ENCODE measurements around the gene NADK2.

Gene NADK2

GRCh38 chr5:36179950-36180349 is 61.8 kb downstream of the NADK2 start:
- no peak overlapping the region for H3K4me3 ChIP-seq (ENCODE audit: low read depth, low read length)
- no peaks in the 10 kb centered on the region for H3K27me3 ChIP-seq (ENCODE audit: insufficient read depth, low read length)
- H3K4me1 ChIP-seq (ENCODE audit: control insufficient read depth, insufficient read depth, low read length, unreplicated experiment), result no peaks in the 10 kb centered on the region
- no peak overlapping the region for H3K27ac ChIP-seq (ENCODE audit: low read depth, low read length)
- no peak overlapping the region for H2AFZ ChIP-seq (ENCODE audit: low read length, unreplicated experiment)
- H3K79me2 ChIP-seq (ENCODE audit: control insufficient read depth, insufficient read depth, low read length, unreplicated experiment), result no peaks in the 10 kb centered on the region
- peaks cover 38% of the 10 kb centered on the region for H3K36me3 ChIP-seq (ENCODE audit: insufficient read depth, low read length)

- Histone ChIP-seq H3K4me3 (ENCODE audit: low read depth, low read length) (no peak overlapping the region), H3K4me1 (ENCODE audit: control insufficient read depth, insufficient read depth, low read length, unreplicated experiment) (no peaks in the 10 kb centered on the region), H2AFZ (ENCODE audit: low read length, unreplicated experiment) (no peak overlapping the region), H3K36me3 (ENCODE audit: insufficient read depth, low read length) (peaks cover 32% of the 10 kb centered on the region), H3K27ac (ENCODE audit: low read depth, low read length) (no peak overlapping the region), H3K27me3 (ENCODE audit: insufficient read depth, low read length) (no peaks in the 10 kb centered on the region), H3K79me2 (ENCODE audit: control insufficient read depth, insufficient read depth, low read length, unreplicated experiment) (no peaks in the 10 kb centered on the region)
These were observed 63.2 kb downstream of the NADK2 start for GRCh38 chr5:36178524-36178890.

- Histone ChIP-seq H3K4me1 (ENCODE audit: control insufficient read depth, insufficient read depth, low read length, unreplicated experiment) (no peaks in the 10 kb centered on the region), H2AFZ (ENCODE audit: low read length, unreplicated experiment) (no peak overlapping the region), H3K27me3 (ENCODE audit: insufficient read depth, low read length) (no peaks in the 10 kb centered on the region), H3K79me2 (ENCODE audit: control insufficient read depth, insufficient read depth, low read length, unreplicated experiment) (no peaks in the 10 kb centered on the region), H3K27ac (ENCODE audit: low read depth, low read length) (no peak overlapping the region), H3K4me3 (ENCODE audit: low read depth, low read length) (no peak overlapping the region), H3K36me3 (ENCODE audit: insufficient read depth, low read length) (peaks cover 32% of the 10 kb centered on the region)
These were observed 63.8 kb downstream of the NADK2 start for GRCh38 chr5:36177715-36178523.

- Histone ChIP-seq H3K79me2 (ENCODE audit: control insufficient read depth, insufficient read depth, low read length, unreplicated experiment) (no peaks in the 10 kb centered on the region), H3K4me1 (ENCODE audit: control insufficient read depth, insufficient read depth, low read length, unreplicated experiment) (no peaks in the 10 kb centered on the region), H3K4me3 (ENCODE audit: low read depth, low read length) (no peak overlapping the region), H3K27ac (ENCODE audit: low read depth, low read length) (no peak overlapping the region), H3K36me3 (ENCODE audit: insufficient read depth, low read length) (peaks cover 29% of the 10 kb centered on the region), H3K27me3 (ENCODE audit: insufficient read depth, low read length) (no peaks in the 10 kb centered on the region), H2AFZ (ENCODE audit: low read length, unreplicated experiment) (no peak overlapping the region)
These were observed 64.6 kb downstream of the NADK2 start for GRCh38 chr5:36177154-36177553.

- H3K79me2 ChIP-seq (ENCODE audit: control insufficient read depth, insufficient read depth, low read length, unreplicated experiment), result no peaks in the 10 kb centered on the region
- no peaks in the 10 kb centered on the region for H3K27me3 ChIP-seq (ENCODE audit: insufficient read depth, low read length)
- H3K4me1 ChIP-seq (ENCODE audit: control insufficient read depth, insufficient read depth, low read length, unreplicated experiment), result no peaks in the 10 kb centered on the region
- no peak overlapping the region for H2AFZ ChIP-seq (ENCODE audit: low read length, unreplicated experiment)
- H3K4me3 ChIP-seq (ENCODE audit: low read depth, low read length), result no peak overlapping the region
- H3K27ac ChIP-seq (ENCODE audit: low read depth, low read length), result no peak overlapping the region
- H3K36me3 ChIP-seq (ENCODE audit: insufficient read depth, low read length), result peaks cover 29% of the 10 kb centered on the region
These were observed 66.7 kb downstream of the NADK2 start for GRCh38 chr5:36175043-36175442.

GRCh38 chr5:36174119-36174518 is 67.6 kb downstream of the NADK2 start:
- H3K4me1 ChIP-seq (ENCODE audit: control insufficient read depth, insufficient read depth, low read length, unreplicated experiment), result no peaks in the 10 kb centered on the region
- no peak overlapping the region for H3K27ac ChIP-seq (ENCODE audit: low read depth, low read length)
- peaks cover 26% of the 10 kb centered on the region for H3K36me3 ChIP-seq (ENCODE audit: insufficient read depth, low read length)
- H3K4me3 ChIP-seq (ENCODE audit: low read depth, low read length), result no peak overlapping the region
- H2AFZ ChIP-seq (ENCODE audit: low read length, unreplicated experiment), result no peak overlapping the region
- no peaks in the 10 kb centered on the region for H3K79me2 ChIP-seq (ENCODE audit: control insufficient read depth, insufficient read depth, low read length, unreplicated experiment)
- no peaks in the 10 kb centered on the region for H3K27me3 ChIP-seq (ENCODE audit: insufficient read depth, low read length)

GRCh38 chr5:36173426-36173825 is 68.3 kb downstream of the NADK2 start:
- H3K27ac ChIP-seq (ENCODE audit: low read depth, low read length), result no peak overlapping the region
- H3K4me1 ChIP-seq (ENCODE audit: control insufficient read depth, insufficient read depth, low read length, unreplicated experiment), result no peaks in the 10 kb centered on the region
- H3K4me3 ChIP-seq (ENCODE audit: low read depth, low read length), result no peak overlapping the region
- H3K36me3 ChIP-seq (ENCODE audit: insufficient read depth, low read length), result peaks cover 23% of the 10 kb centered on the region
- H3K27me3 ChIP-seq (ENCODE audit: insufficient read depth, low read length), result no peaks in the 10 kb centered on the region
- no peak overlapping the region for H2AFZ ChIP-seq (ENCODE audit: low read length, unreplicated experiment)
- no peaks in the 10 kb centered on the region for H3K79me2 ChIP-seq (ENCODE audit: control insufficient read depth, insufficient read depth, low read length, unreplicated experiment)

- Histone ChIP-seq H3K27me3 (ENCODE audit: insufficient read depth, low read length) (no peaks in the 10 kb centered on the region), H3K79me2 (ENCODE audit: control insufficient read depth, insufficient read depth, low read length, unreplicated experiment) (no peaks in the 10 kb centered on the region), H2AFZ (ENCODE audit: low read length, unreplicated experiment) (no peak overlapping the region), H3K27ac (ENCODE audit: low read depth, low read length) (no peak overlapping the region), H3K4me3 (ENCODE audit: low read depth, low read length) (no peak overlapping the region), H3K4me1 (ENCODE audit: control insufficient read depth, insufficient read depth, low read length, unreplicated experiment) (no peaks in the 10 kb centered on the region), H3K36me3 (ENCODE audit: insufficient read depth, low read length) (peaks cover 18% of the 10 kb centered on the region)
These were observed 69.1 kb downstream of the NADK2 start for GRCh38 chr5:36172599-36172998.

- Histone ChIP-seq H3K36me3 (ENCODE audit: insufficient read depth, low read length) (peaks cover 13% of the 10 kb centered on the region), H3K27me3 (ENCODE audit: insufficient read depth, low read length) (no peaks in the 10 kb centered on the region), H3K4me1 (ENCODE audit: control insufficient read depth, insufficient read depth, low read length, unreplicated experiment) (no peaks in the 10 kb centered on the region), H3K79me2 (ENCODE audit: control insufficient read depth, insufficient read depth, low read length, unreplicated experiment) (no peaks in the 10 kb centered on the region), H3K27ac (ENCODE audit: low read depth, low read length) (no peak overlapping the region), H3K4me3 (ENCODE audit: low read depth, low read length) (no peak overlapping the region), H2AFZ (ENCODE audit: low read length, unreplicated experiment) (no peak overlapping the region)
These were observed 70.8 kb downstream of the NADK2 start for GRCh38 chr5:36170832-36171424.

GRCh38 chr5:36168737-36169136 is 73.0 kb downstream of the NADK2 start:
- H3K79me2 ChIP-seq (ENCODE audit: control insufficient read depth, insufficient read depth, low read length, unreplicated experiment), result no peaks in the 10 kb centered on the region

GRCh38 chr5:36164461-36164860 is 77.3 kb downstream of the NADK2 start:
- H3K36me3 ChIP-seq (ENCODE audit: insufficient read depth, low read length), result peaks cover 27% of the 10 kb centered on the region
- H3K27ac ChIP-seq (ENCODE audit: low read depth, low read length), result no peak overlapping the region
- no peaks in the 10 kb centered on the region for H3K27me3 ChIP-seq (ENCODE audit: insufficient read depth, low read length)
- H3K79me2 ChIP-seq (ENCODE audit: control insufficient read depth, insufficient read depth, low read length, unreplicated experiment), result peaks cover 10% of the 10 kb centered on the region
- H3K4me3 ChIP-seq (ENCODE audit: low read depth, low read length), result no peak overlapping the region
- H2AFZ ChIP-seq (ENCODE audit: low read length, unreplicated experiment), result no peak overlapping the region
- H3K4me1 ChIP-seq (ENCODE audit: control insufficient read depth, insufficient read depth, low read length, unreplicated experiment), result no peaks in the 10 kb centered on the region

More at GRCh38 chr5:36168737-36169136, 73.0 kb downstream of the NADK2 start:
- Histone ChIP-seq H3K27me3 (ENCODE audit: insufficient read depth, low read length) (no peaks in the 10 kb centered on the region), H3K27ac (ENCODE audit: low read depth, low read length) (no peak overlapping the region), H2AFZ (ENCODE audit: low read length, unreplicated experiment) (no peak overlapping the region), H3K36me3 (ENCODE audit: insufficient read depth, low read length) (peaks cover 16% of the 10 kb centered on the region), H3K4me1 (ENCODE audit: control insufficient read depth, insufficient read depth, low read length, unreplicated experiment) (no peaks in the 10 kb centered on the region), H3K4me3 (ENCODE audit: low read depth, low read length) (no peak overlapping the region)

Data from ACC112 (cell line).